GM12878 (cell line): ENCODE measurements around the gene BCS1L. TPM values are rescaled to one million over a fixed set of nuclear protein-coding genes. Genes with fewer than 3 reads are reported as not detected.

ENCODE experiments used
- ATAC-seq: fragments of 200-7000 bp; cut with Tn5 transposase; 3 replicates; pipeline ENCODE4 v1.9.1; 2020; ENCODE audit warnings: mild to moderate bottlenecking, moderate library complexity
- BruUV-seq: library from RNA; stranded (reverse); fragments of 400-500 nt; replicated peaks from 2 replicates; lab custom pipeline; 2021; lab: Mats Ljungman, UMichigan
- CTCF ChIA-PET: fragments of 300-600 bp; sonication (Branson Sonifier 250); formaldehyde crosslinking; extraction: SDS; loops from one replicate; lab custom pipeline; 2021; ENCODE audit warnings: inconsistent platforms; lab: Yijun Ruan, JAX
- POLR2A ChIA-PET: fragments of 350-600 bp; formaldehyde crosslinking; extraction: SDS; loops from one replicate; lab custom pipeline; 2021; ENCODE audit warnings: inconsistent platforms; lab: Charles Lee
- RAD21 ChIA-PET: fragments of 300-600 bp; sonication (Branson Sonifier 250); formaldehyde crosslinking; loops from one replicate; lab custom pipeline; 2023; ENCODE audit warnings: antibody characterized with exemption; ENCODE audit not compliant: unreplicated experiment; lab: Charles Lee
- SMC1A ChIA-PET: fragments of 300-600 bp; sonication (Branson Sonifier 250); formaldehyde crosslinking; loops from one replicate; lab custom pipeline; 2023; ENCODE audit not compliant: unreplicated experiment, uncharacterized antibody; lab: Charles Lee
- DNase-seq: peaks from one replicate; pipeline ENCODE4 v3.0.0-alpha.2; 2011; ENCODE audit warnings: low read depth, low spot score
- FAIRE-seq: peaks from 3 replicates; lab custom pipeline; 2011; peaks lifted over from hg19 to GRCh38; lab: Jason Lieb, UNC
- H2AFZ ChIP-seq: 2 replicates; pipeline ENCODE4 v1.6.0; 2011; ENCODE audit warnings: low read depth, low read length, control low read depth; ENCODE audit not compliant: control insufficient read depth
- H3K27ac ChIP-seq: 2 replicates; pipeline ENCODE4 v1.5.1; 2011; ENCODE audit warnings: control low read depth; ENCODE audit not compliant: control insufficient read depth, insufficient read depth
- H3K27me3 ChIP-seq, 2 experiments: replicated peaks in 1 of 2; 2 replicates each; pipeline versions ENCODE4 v1.6.0 to v1.6.1; 2011; ENCODE audit warnings: low read length in 1 of 2; ENCODE audit not compliant: control insufficient read depth in 2 of 2, insufficient read depth in 2 of 2
- H3K36me3 ChIP-seq, 2 experiments: 2 replicates each; pipeline ENCODE4 v1.5.1; 2011; ENCODE audit warnings: low read length in 1 of 2; ENCODE audit not compliant: control insufficient read depth in 2 of 2, insufficient read depth in 2 of 2
- H3K4me1 ChIP-seq: 2 replicates; pipeline ENCODE4 v1.6.1; 2011; ENCODE audit warnings: mild to moderate bottlenecking, low read length, moderate library complexity, mixed read lengths; ENCODE audit not compliant: control insufficient read depth, insufficient read depth
- H3K4me2 ChIP-seq: 2 replicates; pipeline ENCODE4 v1.6.0; 2011; ENCODE audit warnings: control low read depth; ENCODE audit not compliant: control insufficient read depth, insufficient read depth
- H3K4me3 ChIP-seq: fragments of 200-600 bp; sonication (generic); 2 replicates; pipeline ENCODE4 v1.5.1; 2016
- H3K79me2 ChIP-seq: 2 replicates; pipeline ENCODE4 v1.6.0; 2011; ENCODE audit warnings: low read length; ENCODE audit not compliant: control insufficient read depth, insufficient read depth
- H3K9ac ChIP-seq: 2 replicates; pipeline ENCODE4 v1.8.0; 2011; ENCODE audit warnings: low read length, control low read depth, mixed read lengths; ENCODE audit not compliant: control insufficient read depth, insufficient read depth
- H3K9me3 ChIP-seq: replicated peaks from 3 replicates; pipeline ENCODE4 v1.5.1; 2011; ENCODE audit warnings: mild to moderate bottlenecking, low read length; ENCODE audit not compliant: control insufficient read depth, insufficient read depth
- H4K20me1 ChIP-seq: 2 replicates; pipeline ENCODE4 v1.6.0; 2011; ENCODE audit not compliant: control insufficient read depth, insufficient read depth
- LARP7 ChIP-seq: fragments of 450-650 bp; IDR thresholded peaks from 2 replicates; pipeline ENCODE4 v1.6.1; 2017; ENCODE audit warnings: mild to moderate bottlenecking
- ZNF384 ChIP-seq: IDR thresholded peaks from 2 replicates; pipeline ENCODE4 v1.6.1; 2012; ENCODE audit warnings: low read depth, mild to moderate bottlenecking, low read length, improper control_type of control experiment, borderline replicate concordance
- WGBS: methylation state at CpG from one replicate; pipeline ENCODE4 v1.1.6; 2016; ENCODE audit warnings: low lambda C conversion rate; ENCODE audit not compliant: insufficient replicate concordance, insufficient coverage; ENCODE audit errors: missing lambda C conversion rate; 5-methylcytosine and 5-hydroxymethylcytosine counted together
- in situ Hi-C: fragments of 300-500 bp; cut with MboI; formaldehyde crosslinking; loops from 9 replicates; pipeline ENCODE4 v1.14.3; 2018; ENCODE audit warnings: mixed read lengths
- intact Hi-C: fragments of 100-400 bp; cut with micrococcal nuclease; formaldehyde crosslinking; loops from one replicate; pipeline ENCODE4 v1.14.2; 2022; ENCODE audit not compliant: unreplicated experiment
- polyA plus RNA-seq, 11 experiments: library from polyadenylated mRNA; depleted of rRNA in 4 of 11; unstranded in 6 of 11; stranded (reverse) in 5 of 11; fragments of >200 nt; fragmentation: Nextera tagmentation in 4 of 11; fragmentation: Illumina TruSeq in 1 of 11; extraction: Ambion mirVana in 4 of 11; extraction: Trizol in 1 of 11; gene quantifications; 1 replicate in 1 of 11; 2 replicates in 10 of 11; pipeline versions ENCODE4 v1.2.1 to v1.2.3, GENCODE V29; 2011 to 2016; ENCODE audit warnings: inconsistent platforms in 2 of 11, missing spikeins in 2 of 11, low read depth in 1 of 11
- total RNA-seq, 4 experiments: library from RNA; depleted of rRNA in 3 of 4; stranded (reverse); fragments of >200 nt in 3 of 4; fragmentation: Illumina TruSeq in 1 of 4; extraction: Trizol in 1 of 4; gene quantifications; 2 replicates each; pipeline versions ENCODE4 v1.2.1 to v1.2.3, GENCODE V29; 2013 to 2021
- TF ChIP-seq, protein P1 (sequence below): fragments of 450-650 bp; IDR thresholded peaks from 2 replicates; pipeline ENCODE4 v1.6.1; 2016; ENCODE audit warnings: mild to moderate bottlenecking, moderate library complexity, borderline replicate concordance
- TF ChIP-seq, protein P2 (sequence below): fragments of 450-650 bp; IDR thresholded peaks from 2 replicates; pipeline ENCODE4 v1.6.1; 2017; ENCODE audit warnings: mild to moderate bottlenecking, moderate library complexity

Gene BCS1L
- total and polyA plus RNA-seq, 10 of the 15 experiments (the other 5 are each of a cell fraction or from before 2014, with no cell fraction given), result 40.4 to 114 (median 65.2) TPM

DNA sequence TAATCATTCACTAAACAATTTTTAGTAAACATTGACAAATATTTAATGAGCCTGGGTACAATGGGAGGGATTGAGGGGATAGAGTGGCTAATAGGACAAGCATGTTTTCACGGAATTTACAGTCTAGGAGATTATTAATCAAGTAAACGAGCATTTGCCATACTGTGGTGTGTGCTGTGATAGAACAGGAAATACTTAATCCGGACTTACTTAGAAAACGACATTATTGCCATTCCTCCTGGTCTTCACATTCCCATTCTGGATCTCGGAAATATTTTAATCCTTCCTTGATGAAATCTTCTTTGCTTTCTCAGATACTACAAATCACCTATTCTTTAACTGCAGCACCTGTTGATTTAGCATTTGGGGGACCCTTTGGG lies 52.1 kb downstream of the BCS1L start:
- H3K79me2 ChIP-seq, result peaks cover 43% of the 10 kb centered on the region
- CTCF ChIA-PET, result interaction anchor here (1.0 to 3.7 kb wide), 6 partner anchors 11 to 137 kb away, joined by 3 to 36 read pairs (median 11); partner anchors contain the start of genes BCS1L and ZNF142
- H3K4me1 ChIP-seq, result peaks cover 7% of the 10 kb centered on the region
- TF ChIP-seq ZNF384 (peak; percentile 60; the same call in 1 of the 2 replicates), LARP7 (no peak)
- TF ChIP-seq, protein P1, sequence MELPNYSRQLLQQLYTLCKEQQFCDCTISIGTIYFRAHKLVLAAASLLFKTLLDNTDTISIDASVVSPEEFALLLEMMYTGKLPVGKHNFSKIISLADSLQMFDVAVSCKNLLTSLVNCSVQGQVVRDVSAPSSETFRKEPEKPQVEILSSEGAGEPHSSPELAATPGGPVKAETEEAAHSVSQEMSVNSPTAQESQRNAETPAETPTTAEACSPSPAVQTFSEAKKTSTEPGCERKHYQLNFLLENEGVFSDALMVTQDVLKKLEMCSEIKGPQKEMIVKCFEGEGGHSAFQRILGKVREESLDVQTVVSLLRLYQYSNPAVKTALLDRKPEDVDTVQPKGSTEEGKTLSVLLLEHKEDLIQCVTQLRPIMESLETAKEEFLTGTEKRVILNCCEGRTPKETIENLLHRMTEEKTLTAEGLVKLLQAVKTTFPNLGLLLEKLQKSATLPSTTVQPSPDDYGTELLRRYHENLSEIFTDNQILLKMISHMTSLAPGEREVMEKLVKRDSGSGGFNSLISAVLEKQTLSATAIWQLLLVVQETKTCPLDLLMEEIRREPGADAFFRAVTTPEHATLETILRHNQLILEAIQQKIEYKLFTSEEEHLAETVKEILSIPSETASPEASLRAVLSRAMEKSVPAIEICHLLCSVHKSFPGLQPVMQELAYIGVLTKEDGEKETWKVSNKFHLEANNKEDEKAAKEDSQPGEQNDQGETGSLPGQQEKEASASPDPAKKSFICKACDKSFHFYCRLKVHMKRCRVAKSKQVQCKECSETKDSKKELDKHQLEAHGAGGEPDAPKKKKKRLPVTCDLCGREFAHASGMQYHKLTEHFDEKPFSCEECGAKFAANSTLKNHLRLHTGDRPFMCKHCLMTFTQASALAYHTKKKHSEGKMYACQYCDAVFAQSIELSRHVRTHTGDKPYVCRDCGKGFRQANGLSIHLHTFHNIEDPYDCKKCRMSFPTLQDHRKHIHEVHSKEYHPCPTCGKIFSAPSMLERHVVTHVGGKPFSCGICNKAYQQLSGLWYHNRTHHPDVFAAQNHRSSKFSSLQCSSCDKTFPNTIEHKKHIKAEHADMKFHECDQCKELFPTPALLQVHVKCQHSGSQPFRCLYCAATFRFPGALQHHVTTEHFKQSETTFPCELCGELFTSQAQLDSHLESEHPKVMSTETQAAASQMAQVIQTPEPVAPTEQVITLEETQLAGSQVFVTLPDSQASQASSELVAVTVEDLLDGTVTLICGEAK, result 0 out of 2 replicates have a peak, but pooled peaks have one; percentile 2
- TF ChIP-seq, protein P2, sequence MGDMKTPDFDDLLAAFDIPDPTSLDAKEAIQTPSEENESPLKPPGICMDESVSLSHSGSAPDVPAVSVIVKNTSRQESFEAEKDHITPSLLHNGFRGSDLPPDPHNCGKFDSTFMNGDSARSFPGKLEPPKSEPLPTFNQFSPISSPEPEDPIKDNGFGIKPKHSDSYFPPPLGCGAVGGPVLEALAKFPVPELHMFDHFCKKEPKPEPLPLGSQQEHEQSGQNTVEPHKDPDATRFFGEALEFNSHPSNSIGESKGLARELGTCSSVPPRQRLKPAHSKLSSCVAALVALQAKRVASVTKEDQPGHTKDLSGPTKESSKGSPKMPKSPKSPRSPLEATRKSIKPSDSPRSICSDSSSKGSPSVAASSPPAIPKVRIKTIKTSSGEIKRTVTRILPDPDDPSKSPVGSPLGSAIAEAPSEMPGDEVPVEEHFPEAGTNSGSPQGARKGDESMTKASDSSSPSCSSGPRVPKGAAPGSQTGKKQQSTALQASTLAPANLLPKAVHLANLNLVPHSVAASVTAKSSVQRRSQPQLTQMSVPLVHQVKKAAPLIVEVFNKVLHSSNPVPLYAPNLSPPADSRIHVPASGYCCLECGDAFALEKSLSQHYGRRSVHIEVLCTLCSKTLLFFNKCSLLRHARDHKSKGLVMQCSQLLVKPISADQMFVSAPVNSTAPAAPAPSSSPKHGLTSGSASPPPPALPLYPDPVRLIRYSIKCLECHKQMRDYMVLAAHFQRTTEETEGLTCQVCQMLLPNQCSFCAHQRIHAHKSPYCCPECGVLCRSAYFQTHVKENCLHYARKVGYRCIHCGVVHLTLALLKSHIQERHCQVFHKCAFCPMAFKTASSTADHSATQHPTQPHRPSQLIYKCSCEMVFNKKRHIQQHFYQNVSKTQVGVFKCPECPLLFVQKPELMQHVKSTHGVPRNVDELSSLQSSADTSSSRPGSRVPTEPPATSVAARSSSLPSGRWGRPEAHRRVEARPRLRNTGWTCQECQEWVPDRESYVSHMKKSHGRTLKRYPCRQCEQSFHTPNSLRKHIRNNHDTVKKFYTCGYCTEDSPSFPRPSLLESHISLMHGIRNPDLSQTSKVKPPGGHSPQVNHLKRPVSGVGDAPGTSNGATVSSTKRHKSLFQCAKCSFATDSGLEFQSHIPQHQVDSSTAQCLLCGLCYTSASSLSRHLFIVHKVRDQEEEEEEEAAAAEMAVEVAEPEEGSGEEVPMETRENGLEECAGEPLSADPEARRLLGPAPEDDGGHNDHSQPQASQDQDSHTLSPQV, result no peak
- TF ChIP-seq, all 136 proteins: peak for 2
- ChIA-PET SMC1A (interaction anchor here (1.2 to 3.7 kb wide), 4 partner anchors 11 to 99 kb away, joined by 3 to 15 read pairs (median 6); partner anchors contain the start of genes BCS1L and ZNF142), POLR2A (interaction anchor here (0.6 to 0.7 kb wide), 2 partner anchors 52 to 173 kb away, joined by 3 to 5 read pairs; partner anchors contain the start of genes BCS1L and ZNF142), RAD21 (interaction anchor here (1.1 to 1.5 kb wide), 4 partner anchors 11 to 186 kb away, joined by 4 to 6 read pairs (median 5); no protein-coding TSS in a partner anchor)
- FAIRE-seq (no peak), ATAC-seq (0 out of 3 replicates have a peak, but pooled peaks have one; percentile 8), DNase-seq (no peak)
- Histone ChIP-seq H3K36me3 (peaks cover 0 to 8% of the 10 kb centered on the region in 2 experiments; a peak in 2 of 4 replicates), H2AFZ (peak overlapping the region; percentile 52), H3K9ac (peak overlapping the region; percentile 75), H4K20me1 (no peaks in the 10 kb centered on the region), H3K4me2 (peak overlapping the region; percentile 70), H3K27me3 (no peaks in the 10 kb centered on the region), H3K9me3 (no peaks in the 10 kb centered on the region), H3K4me3 (peak overlapping the region; percentile 89), H3K27ac (peak overlapping the region; percentile 77)
- intact Hi-C loops (no loop called here), in situ Hi-C loops (no loop called here)
- WGBS, result 1% methylated on average over 5 of the region's 5 CpGs
- no TSS peak for BruUV-seq

Other genes with a start within 250 kb of the BCS1L start
Only the 7 nearest of the 12 such genes appear.
- gene USP37, start 91.3 kb upstream of the BCS1L start, total RNA-seq (2014; rRNA removed), result 9.7 and 10.2 TPM in 2 replicates
- 16.0 and 16.3 TPM in 2 replicates for gene USP37, start 91.3 kb upstream of the BCS1L start, total RNA-seq (2014; rRNA removed; fragmentation: Illumina TruSeq; extraction: Trizol)
- gene USP37, start 91.3 kb upstream of the BCS1L start, total RNA-seq (2021), result 15.6 and 18.6 TPM in 2 replicates
- 14.4 and 23.6 TPM in 2 replicates for gene USP37, start 91.3 kb upstream of the BCS1L start, polyA plus RNA-seq (2011; rRNA removed)
- 10.2 and 12.5 TPM in 2 replicates for gene USP37, start 91.3 kb upstream of the BCS1L start, polyA plus RNA-seq (2014; fragmentation: Illumina TruSeq; extraction: Trizol)
- gene USP37, start 91.3 kb upstream of the BCS1L start, polyA plus RNA-seq (2014; fragmentation: Nextera tagmentation; extraction: Ambion mirVana), result 1 to 10 TPM; 2.8 to 4.1 TPM
- gene USP37, start 91.3 kb upstream of the BCS1L start, polyA plus RNA-seq (2014; rRNA removed), result 5.7 and 6.6 TPM in 2 replicates
- 10 to 100 TPM; 10.7 to 10.8 TPM for gene USP37, start 91.3 kb upstream of the BCS1L start, polyA plus RNA-seq (2016; fragmentation: Nextera tagmentation; extraction: Ambion mirVana)
- gene CNOT9, start 90.8 kb upstream of the BCS1L start, total RNA-seq (2014; rRNA removed), result 105 and 115 TPM in 2 replicates
- 82.1 and 83.8 TPM in 2 replicates for gene CNOT9, start 90.8 kb upstream of the BCS1L start, total RNA-seq (2014; rRNA removed; fragmentation: Illumina TruSeq; extraction: Trizol)
- gene CNOT9, start 90.8 kb upstream of the BCS1L start, total RNA-seq (2021), result 95.3 and 105 TPM in 2 replicates
- 172 and 197 TPM in 2 replicates for gene CNOT9, start 90.8 kb upstream of the BCS1L start, polyA plus RNA-seq (2011; rRNA removed)
- 94.1 and 94.3 TPM in 2 replicates for gene CNOT9, start 90.8 kb upstream of the BCS1L start, polyA plus RNA-seq (2014; fragmentation: Illumina TruSeq; extraction: Trizol)
- 10 to 100 TPM; 51.0 to 58.5 TPM for gene CNOT9, start 90.8 kb upstream of the BCS1L start, polyA plus RNA-seq (2014; fragmentation: Nextera tagmentation; extraction: Ambion mirVana)
- 74.9 and 87.2 TPM in 2 replicates for gene CNOT9, start 90.8 kb upstream of the BCS1L start, polyA plus RNA-seq (2014; rRNA removed)
- gene CNOT9, start 90.8 kb upstream of the BCS1L start, polyA plus RNA-seq (2016; fragmentation: Nextera tagmentation; extraction: Ambion mirVana), result 100 to 1,000 TPM; 102 to 114 TPM
- under 0.01 TPM in 1 of 2 replicates, not detected in the other for gene PLCD4, start 51.8 kb upstream of the BCS1L start, total RNA-seq (2014; rRNA removed)
- gene PLCD4, start 51.8 kb upstream of the BCS1L start, total RNA-seq (2014; rRNA removed; fragmentation: Illumina TruSeq; extraction: Trizol), result 0.05 TPM in 1 of 2 replicates, not detected in the other
- 0.28 TPM in 1 of 2 replicates, not detected in the other for gene PLCD4, start 51.8 kb upstream of the BCS1L start, total RNA-seq (2021)
- gene PLCD4, start 51.8 kb upstream of the BCS1L start, polyA plus RNA-seq (2011; rRNA removed), result 0.07 and 0.09 TPM in 2 replicates
- 0.03 and 0.11 TPM in 2 replicates for gene PLCD4, start 51.8 kb upstream of the BCS1L start, polyA plus RNA-seq (2014; fragmentation: Illumina TruSeq; extraction: Trizol)
- gene PLCD4, start 51.8 kb upstream of the BCS1L start, polyA plus RNA-seq (2014; fragmentation: Nextera tagmentation; extraction: Ambion mirVana), result under 1 TPM; 0.18 to 0.27 TPM
- 0.10 TPM in 1 of 2 replicates, not detected in the other for gene PLCD4, start 51.8 kb upstream of the BCS1L start, polyA plus RNA-seq (2014; rRNA removed)
- gene PLCD4, start 51.8 kb upstream of the BCS1L start, polyA plus RNA-seq (2016; fragmentation: Nextera tagmentation; extraction: Ambion mirVana), result 1 to 10 TPM in 1 of 2 experiments, under 1 TPM in 1; 0.99 to 1.5 TPM
- gene ZNF142, start 60 bp upstream of the BCS1L start, total RNA-seq (2014; rRNA removed), result 16.6 and 21.7 TPM in 2 replicates
- gene ZNF142, start 60 bp upstream of the BCS1L start, total RNA-seq (2014; rRNA removed; fragmentation: Illumina TruSeq; extraction: Trizol), result 8.5 and 10.0 TPM in 2 replicates
- 33.8 and 40.9 TPM in 2 replicates for gene ZNF142, start 60 bp upstream of the BCS1L start, total RNA-seq (2021)
- gene ZNF142, start 60 bp upstream of the BCS1L start, polyA plus RNA-seq (2011; rRNA removed), result 2.1 and 4.5 TPM in 2 replicates
- gene ZNF142, start 60 bp upstream of the BCS1L start, polyA plus RNA-seq (2014; fragmentation: Illumina TruSeq; extraction: Trizol), result 7.2 and 16.3 TPM in 2 replicates
- gene ZNF142, start 60 bp upstream of the BCS1L start, polyA plus RNA-seq (2014; fragmentation: Nextera tagmentation; extraction: Ambion mirVana), result 1 to 10 TPM; 1.3 to 2.4 TPM
- 13.8 and 17.1 TPM in 2 replicates for gene ZNF142, start 60 bp upstream of the BCS1L start, polyA plus RNA-seq (2014; rRNA removed)
- 10 to 100 TPM; 19.9 to 21.1 TPM for gene ZNF142, start 60 bp upstream of the BCS1L start, polyA plus RNA-seq (2016; fragmentation: Nextera tagmentation; extraction: Ambion mirVana)
- gene RNF25, start 12.3 kb downstream of the BCS1L start, total RNA-seq (2014; rRNA removed), result 45.2 and 45.3 TPM in 2 replicates
- gene RNF25, start 12.3 kb downstream of the BCS1L start, total RNA-seq (2014; rRNA removed; fragmentation: Illumina TruSeq; extraction: Trizol), result 29.3 and 30.0 TPM in 2 replicates
- gene RNF25, start 12.3 kb downstream of the BCS1L start, total RNA-seq (2021), result 20.6 and 25.3 TPM in 2 replicates
- gene RNF25, start 12.3 kb downstream of the BCS1L start, polyA plus RNA-seq (2011; rRNA removed), result 38.2 and 70.4 TPM in 2 replicates
- gene RNF25, start 12.3 kb downstream of the BCS1L start, polyA plus RNA-seq (2014; fragmentation: Illumina TruSeq; extraction: Trizol), result 27.9 and 35.7 TPM in 2 replicates
- 1 to 10 TPM; 1.3 to 6.9 TPM for gene RNF25, start 12.3 kb downstream of the BCS1L start, polyA plus RNA-seq (2014; fragmentation: Nextera tagmentation; extraction: Ambion mirVana)
- gene RNF25, start 12.3 kb downstream of the BCS1L start, polyA plus RNA-seq (2014; rRNA removed), result 35.3 and 38.0 TPM in 2 replicates
- gene RNF25, start 12.3 kb downstream of the BCS1L start, polyA plus RNA-seq (2016; fragmentation: Nextera tagmentation; extraction: Ambion mirVana), result 10 to 100 TPM; 24.6 to 27.4 TPM
- gene STK36, start 12.4 kb downstream of the BCS1L start, total RNA-seq (2014; rRNA removed), result 12.3 and 18.4 TPM in 2 replicates
- gene STK36, start 12.4 kb downstream of the BCS1L start, total RNA-seq (2014; rRNA removed; fragmentation: Illumina TruSeq; extraction: Trizol), result 6.8 and 7.5 TPM in 2 replicates
- 17.0 and 20.0 TPM in 2 replicates for gene STK36, start 12.4 kb downstream of the BCS1L start, total RNA-seq (2021)
- gene STK36, start 12.4 kb downstream of the BCS1L start, polyA plus RNA-seq (2011; rRNA removed), result 15.6 and 22.8 TPM in 2 replicates
- 13.6 and 18.0 TPM in 2 replicates for gene STK36, start 12.4 kb downstream of the BCS1L start, polyA plus RNA-seq (2014; fragmentation: Illumina TruSeq; extraction: Trizol)
- gene STK36, start 12.4 kb downstream of the BCS1L start, polyA plus RNA-seq (2014; fragmentation: Nextera tagmentation; extraction: Ambion mirVana), result 1 to 10 TPM; 4.0 to 7.3 TPM
- 17.5 and 19.1 TPM in 2 replicates for gene STK36, start 12.4 kb downstream of the BCS1L start, polyA plus RNA-seq (2014; rRNA removed)
- gene STK36, start 12.4 kb downstream of the BCS1L start, polyA plus RNA-seq (2016; fragmentation: Nextera tagmentation; extraction: Ambion mirVana), result 10 to 100 TPM; 15.2 to 18.1 TPM
- gene TTLL4, start 51.2 kb downstream of the BCS1L start, total RNA-seq (2014; rRNA removed), result 22.3 and 31.7 TPM in 2 replicates
- gene TTLL4, start 51.2 kb downstream of the BCS1L start, total RNA-seq (2014; rRNA removed; fragmentation: Illumina TruSeq; extraction: Trizol), result 20.4 and 20.7 TPM in 2 replicates
- gene TTLL4, start 51.2 kb downstream of the BCS1L start, total RNA-seq (2021), result 49.1 and 51.7 TPM in 2 replicates
- gene TTLL4, start 51.2 kb downstream of the BCS1L start, polyA plus RNA-seq (2011; rRNA removed), result 35.9 and 50.8 TPM in 2 replicates
- 62.7 and 63.1 TPM in 2 replicates for gene TTLL4, start 51.2 kb downstream of the BCS1L start, polyA plus RNA-seq (2014; fragmentation: Illumina TruSeq; extraction: Trizol)
- 10 to 100 TPM; 16.6 to 18.7 TPM for gene TTLL4, start 51.2 kb downstream of the BCS1L start, polyA plus RNA-seq (2014; fragmentation: Nextera tagmentation; extraction: Ambion mirVana)
- gene TTLL4, start 51.2 kb downstream of the BCS1L start, polyA plus RNA-seq (2014; rRNA removed), result 34.1 and 35.7 TPM in 2 replicates
- 10 to 100 TPM; 27.5 to 38.0 TPM for gene TTLL4, start 51.2 kb downstream of the BCS1L start, polyA plus RNA-seq (2016; fragmentation: Nextera tagmentation; extraction: Ambion mirVana)